Stimulated activated CD4-positive, alpha-beta T cell treated with anti-CD3 and anti-CD28 coated beads, Interleukin-2, amount 100 ng/mL, for 24 hours (primary cell): ENCODE measurements around the gene THAP8.
A peak's percentile ranks its signal among the peaks of the same experiment; 100 is the strongest.

Experiments used
- DNase-seq, 2 donors: peaks; one replicate each; pipeline ENCODE4 v3.0.0-alpha.2; 2020

Gene THAP8

DNA sequence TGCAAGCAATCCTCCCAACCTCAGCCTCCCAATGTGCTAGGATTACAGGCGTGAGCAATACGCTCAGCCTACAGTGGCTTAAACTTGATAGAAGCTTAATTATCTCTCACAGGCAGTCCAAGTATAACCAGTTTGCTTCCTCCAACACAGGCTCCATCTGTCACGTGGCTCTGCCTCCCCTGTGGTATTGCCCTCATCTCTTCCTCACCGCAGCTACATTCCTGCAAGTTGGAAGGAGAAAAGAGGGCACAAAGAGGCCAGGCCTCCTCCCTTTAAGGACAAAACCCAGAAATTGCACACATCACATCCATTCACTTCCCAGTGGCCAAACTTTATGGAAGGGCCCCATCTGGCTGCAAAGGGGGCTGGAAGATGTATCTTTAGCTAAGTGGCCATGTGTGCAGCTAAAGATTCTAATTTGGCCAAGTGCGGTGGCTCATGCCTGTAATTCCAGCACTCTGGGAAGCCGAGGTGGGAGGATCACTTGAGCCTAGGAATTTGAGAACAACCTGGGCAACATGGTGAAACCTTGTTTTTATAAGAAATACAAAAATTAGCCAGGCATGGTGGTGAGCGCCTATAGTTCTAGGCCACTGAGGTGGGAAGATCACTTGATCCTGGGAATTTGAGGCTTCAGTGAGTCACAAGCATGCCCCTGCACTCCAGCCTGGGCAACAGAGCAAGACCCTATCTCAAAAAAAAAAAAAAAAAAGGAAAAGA lies 62.2 kb downstream of the THAP8 start:
- DNase-seq: no peak

DNA sequence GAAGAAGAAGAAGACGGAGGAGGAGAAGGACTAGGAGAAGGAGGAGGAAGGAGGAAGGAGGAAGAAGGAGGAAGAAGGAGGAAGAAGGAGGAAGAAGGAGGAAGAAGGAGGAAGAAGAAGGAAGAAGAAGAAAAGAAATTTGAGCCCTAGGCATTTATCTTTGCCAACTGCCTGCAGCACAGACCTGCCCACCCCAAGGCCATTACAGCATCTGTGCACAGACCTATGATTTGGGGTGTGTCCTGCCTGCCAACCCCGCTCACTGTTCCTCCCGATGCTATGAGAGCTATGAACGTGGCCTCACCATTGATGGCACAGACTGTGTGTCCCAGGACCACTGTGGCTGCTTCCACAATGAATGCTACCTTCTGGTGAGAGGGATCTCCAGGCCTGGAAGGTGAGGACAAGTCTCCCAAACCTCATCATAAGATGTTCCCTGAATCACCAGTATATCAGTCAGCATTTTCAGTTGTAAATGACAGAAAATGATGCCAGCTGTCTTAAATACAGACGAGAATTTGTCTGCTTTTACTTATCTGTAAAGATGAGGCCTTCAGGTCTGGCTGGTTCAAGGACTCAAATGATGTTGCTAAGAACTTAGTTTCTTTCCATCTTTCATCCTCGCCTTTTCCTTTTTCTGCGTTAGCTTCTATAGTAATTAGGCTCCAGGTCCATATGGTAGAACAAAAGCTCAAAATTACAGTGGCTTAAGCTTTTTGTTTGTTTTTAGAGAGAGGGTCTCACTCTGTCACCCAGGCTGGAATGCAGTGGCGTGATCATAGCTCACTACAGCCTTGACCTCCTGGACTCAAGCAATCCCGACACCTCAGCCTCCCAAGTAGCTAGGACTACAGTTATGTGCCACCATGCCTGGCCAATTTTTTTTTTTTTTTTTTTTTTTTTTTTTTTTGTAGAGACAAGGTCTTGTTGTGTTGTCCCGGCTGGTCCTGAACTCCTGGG lies 63.0 kb downstream of the THAP8 start:
- no peak for DNase-seq

DNA sequence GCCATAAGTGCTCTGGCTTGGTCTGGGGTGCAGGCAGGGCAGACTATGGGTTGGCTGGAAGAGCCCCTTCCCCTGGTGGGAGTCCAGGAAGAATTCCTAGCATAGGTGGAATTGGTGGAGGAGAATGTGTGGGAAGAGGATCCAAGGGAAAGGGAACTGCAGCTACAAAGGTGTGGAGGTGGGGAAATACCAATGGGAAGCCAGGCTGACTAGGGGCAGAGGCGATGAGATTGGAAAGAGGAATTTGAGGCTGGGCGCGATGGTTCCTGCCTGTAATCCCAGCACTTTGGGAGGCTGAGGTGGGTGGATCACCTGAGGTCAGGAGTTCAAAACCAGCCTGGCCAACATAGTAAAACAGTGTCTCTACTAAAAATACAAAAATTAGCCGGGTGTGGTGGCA lies 63.9 kb downstream of the THAP8 start:
- no peak for DNase-seq

DNA sequence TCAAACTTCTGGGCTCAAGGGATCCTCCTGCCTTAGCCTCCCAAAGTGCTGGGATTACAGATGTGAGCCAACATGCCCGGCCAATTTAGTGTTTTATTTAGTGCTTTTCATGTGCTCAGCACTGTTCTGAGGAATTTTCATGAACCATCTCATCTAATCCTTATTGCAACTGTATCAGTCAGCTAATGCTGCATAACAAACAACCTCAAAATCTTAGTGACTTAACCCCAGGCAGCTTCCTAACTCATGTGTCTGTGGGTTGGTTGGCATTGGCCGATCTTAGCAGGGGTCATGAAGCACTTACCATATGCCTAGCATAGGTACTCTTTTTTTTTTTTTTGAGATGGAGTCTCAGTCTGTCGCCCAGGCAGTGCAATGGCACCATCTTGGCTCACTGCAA lies 65.3 kb downstream of the THAP8 start:
- DNase-seq: no peak

DNA sequence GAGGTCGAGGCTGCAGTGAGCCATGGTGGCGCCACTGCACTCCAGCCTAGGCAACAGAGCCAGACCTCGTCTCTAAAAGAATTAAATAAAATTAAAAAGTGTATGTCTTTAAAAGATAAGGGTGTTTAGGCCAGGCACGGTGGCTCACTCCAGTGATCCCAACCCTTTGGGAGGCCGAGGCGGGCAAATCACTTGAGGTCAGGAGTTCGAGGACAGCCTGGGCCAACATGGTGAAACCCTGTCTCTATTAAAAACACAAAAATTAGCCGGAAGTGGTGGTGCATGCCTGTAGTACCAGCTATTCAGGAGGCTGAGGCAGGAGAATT lies 66.6 kb downstream of the THAP8 start:
- no peak for DNase-seq

DNA sequence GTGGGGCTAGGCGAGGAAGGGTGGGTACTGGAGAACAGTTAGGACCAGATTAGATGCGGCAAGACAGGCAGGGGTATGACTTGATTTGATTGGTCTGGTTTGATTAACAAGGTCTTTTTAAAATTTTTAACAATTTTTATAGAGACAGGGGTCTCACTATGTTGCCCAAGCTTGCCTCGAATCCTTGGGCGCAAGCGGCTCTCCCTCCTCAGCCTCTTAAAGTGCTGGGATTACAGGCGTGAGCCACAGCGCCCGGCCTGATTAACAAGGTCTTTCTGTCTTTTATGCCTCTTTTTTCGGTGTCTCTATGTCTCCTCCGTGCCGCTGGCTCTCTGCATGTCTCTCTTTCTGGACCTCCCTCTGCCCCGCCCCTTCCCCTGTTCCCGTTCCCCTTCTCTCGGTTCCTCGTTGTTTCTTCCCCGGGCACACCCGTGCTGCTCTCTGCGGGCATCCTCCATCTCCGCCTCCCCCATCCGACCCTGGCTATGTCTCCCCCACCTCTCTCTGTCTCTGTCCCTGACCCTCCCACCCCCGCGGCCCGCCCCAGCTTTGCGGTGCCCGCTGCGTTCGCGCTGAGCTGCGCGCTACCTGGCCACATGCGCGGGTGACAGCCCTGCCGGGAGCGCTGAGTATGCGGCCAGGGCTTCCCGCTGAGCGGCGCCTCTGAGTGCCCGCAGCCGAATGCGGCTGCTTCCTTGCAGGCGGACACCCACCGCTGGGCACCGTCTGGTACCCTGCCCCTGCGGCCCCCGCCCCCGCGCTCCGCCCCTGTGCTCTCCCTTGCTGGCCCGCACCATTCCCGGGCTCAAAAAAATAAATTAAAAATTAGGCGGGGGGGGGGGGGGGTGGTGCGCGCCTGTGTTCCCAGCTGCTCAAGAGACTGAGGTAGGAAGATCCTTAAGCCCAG lies 67.2 kb downstream of the THAP8 start:
- peak; percentile 28 to 48 for DNase-seq

DNA sequence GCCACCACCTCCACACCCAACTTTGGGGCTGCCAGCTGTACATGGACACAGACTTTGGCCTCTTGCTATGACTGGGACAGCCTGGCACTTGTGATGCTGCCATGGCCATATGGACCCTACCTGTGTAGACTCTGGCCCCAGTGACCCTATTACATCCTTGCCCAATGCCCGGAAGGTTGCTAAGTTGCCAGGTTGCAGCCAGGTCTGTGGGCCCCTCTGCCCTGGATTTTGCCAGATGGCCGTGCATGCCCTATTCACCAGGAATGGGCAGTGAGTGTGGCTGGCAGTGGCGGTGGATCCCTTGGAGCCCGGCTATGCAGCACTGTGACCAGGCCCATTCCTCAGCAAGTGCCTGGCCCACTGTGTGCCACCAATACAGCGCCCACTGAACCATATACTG lies 68.0 kb downstream of the THAP8 start:
- DNase-seq: no peak
